GM12878 (cell line): Measurements from ENCODE around the gene CTNNA3.

Experiments
- HSF1 ChIP-seq: fragments of 150-350 bp; IDR thresholded peaks from 2 replicates; pipeline ENCODE4 v1.6.1; 2014; ENCODE audit warnings: mild to moderate bottlenecking, low read depth, low read length
- RAD21 ChIP-seq: IDR thresholded peaks from 2 replicates; pipeline ENCODE4 v1.6.1; 2011; ENCODE audit warnings: mild to moderate bottlenecking, low read depth, low read length, moderate library complexity; ENCODE audit not compliant: insufficient read depth

- no peak for TF ChIP-seq RAD21
- no peak for TF ChIP-seq HSF1
These were observed 484.3 kb downstream of the CTNNA3 start for GRCh38 chr10:67211680-67212079.
